ENCODE data around the gene CHAMP1. TPM values are rescaled to one million over a fixed set of nuclear protein-coding genes. Genes with fewer than 3 reads are reported as not detected.

CHAMP1 gene
- total and polyA plus RNA-seq, 2 donors (not counting 3 experiments of a cell fraction or from before 2014, with no cell fraction given) = 19.2 to 24.1 TPM

DNA sequence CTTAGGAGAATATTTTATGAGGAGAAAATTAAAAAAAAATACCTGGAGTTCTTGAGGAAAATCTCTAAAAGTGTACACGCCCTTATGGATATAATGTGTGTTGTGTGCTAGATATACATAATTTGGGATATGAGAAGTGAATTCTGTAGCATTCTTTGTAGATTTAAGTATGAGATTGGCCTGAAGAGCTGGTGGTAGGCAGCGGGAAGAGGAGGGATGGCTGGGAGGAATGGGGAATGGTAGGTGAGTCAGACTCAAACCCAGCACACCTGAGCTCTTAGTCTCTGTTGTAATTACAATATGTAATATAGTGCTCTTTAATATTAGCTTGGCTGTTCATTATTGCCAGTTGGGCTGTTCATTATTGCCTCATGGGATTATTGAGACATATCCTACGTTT, 7.0 kb downstream of the CHAMP1 start:
- intact Hi-C loops (cut with micrococcal nuclease) (no loop called here), dilution Hi-C loops (cut with MboI; ENCODE audit: extremely low pct_ligation_motif_present, low sequenced_read_pairs) (no loop called here)
- Histone ChIP-seq H3K27me3 (ENCODE audit: control insufficient read depth in 2 of 2, insufficient read depth in 2 of 2, low read length in 2 of 2) (no peaks in the 10 kb centered on the region), H4K20me1 (replicated peaks; ENCODE audit: control insufficient read depth, extremely low read depth, insufficient read depth, low read length) (no peaks in the 10 kb centered on the region), H3K4me3 (replicated peaks in 1 of 3; ENCODE audit: insufficient read depth in 1 of 3, low read depth in 1 of 3, low read length in 3 of 3) (no peak overlapping the region), H3K9ac (replicated peaks; ENCODE audit: extremely low read depth, insufficient read depth, low read length) (no peak overlapping the region), H3K9me1 (replicated peaks; ENCODE audit: control insufficient read depth, extremely low read depth, insufficient read depth, low read length) (no peaks in the 10 kb centered on the region), H3K9me3 (replicated peaks; ENCODE audit: control insufficient read depth, insufficient read depth, low read length) (no peaks in the 10 kb centered on the region), H3K4me2 (ENCODE audit: insufficient read depth, low read length) (no peak overlapping the region), H3K27ac (ENCODE audit: insufficient read depth, low read depth, low read length) (no peak overlapping the region), H3K4me1 (ENCODE audit: control insufficient read depth, extremely low read depth, insufficient read depth, low read length) (peaks cover 6% of the 10 kb centered on the region), H3K79me2 (ENCODE audit: control insufficient read depth, insufficient read depth, low read length) (peaks cover 44% of the 10 kb centered on the region), H3K36me3 (ENCODE audit: control insufficient read depth in 2 of 2, extremely low read depth in 1 of 2, insufficient read depth in 2 of 2, low read length in 2 of 2) (peaks cover 15 to 21% of the 10 kb centered on the region in 2 experiments), H2AFZ (ENCODE audit: low read depth, low read length) (no peak overlapping the region)
- no peak for FAIRE-seq
- TF ChIP-seq EZH2 (IDR thresholded peaks at IDR 0.05; ENCODE audit: borderline replicate concordance, low read depth, low read length, severe bottlenecking) (no peak), MYC (IDR thresholded peaks at IDR 0.05; ENCODE audit: low read depth, low read length) (no peak), JUN (IDR thresholded peaks at IDR 0.05; ENCODE audit: borderline replicate concordance, insufficient read depth, insufficient read length, low read depth) (no peak), CTCF (IDR thresholded peaks at IDR 0.05; ENCODE audit: extremely low read depth in 1 of 2, insufficient read depth in 1 of 2, low read depth in 1 of 2, low read length in 2 of 2) (no peak), POLR2A (IDR thresholded peaks at IDR 0.05; ENCODE audit: low read depth, low read length) (no peak), FOS (IDR thresholded peaks at IDR 0.05; ENCODE audit: borderline replicate concordance, insufficient read depth, low read length) (no peak), POLR2AphosphoS5 (IDR thresholded peaks at IDR 0.05; ENCODE audit: insufficient read depth, low read depth, low read length) (no peak), GATA2 (IDR thresholded peaks at IDR 0.05; ENCODE audit: insufficient read depth, insufficient read length, low read depth, low read length) (no peak)
- TF ChIP-seq, protein P1, sequence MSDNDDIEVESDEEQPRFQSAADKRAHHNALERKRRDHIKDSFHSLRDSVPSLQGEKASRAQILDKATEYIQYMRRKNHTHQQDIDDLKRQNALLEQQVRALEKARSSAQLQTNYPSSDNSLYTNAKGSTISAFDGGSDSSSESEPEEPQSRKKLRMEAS (IDR thresholded peaks at IDR 0.05; ENCODE audit: insufficient read depth, insufficient read length) = no peak
- CTCF ChIA-PET = no interaction called here
- no TSS peak for BruUV-seq (replicated peaks)
- POLR2A ChIA-PET = interaction anchor here (0.7 kb wide), 1 partner anchor 135 kb away, joined by 5 read pairs; no protein-coding TSS in a partner anchor
- DNase-seq (ENCODE audit: low read depth, low spot score) = no peak

All from endothelial cell of umbilical vein (primary cell).